Activated CD4-positive, alpha-beta T cell treated with anti-CD3 and anti-CD28 coated beads for 36 hours (primary cell): ENCODE data around the gene TEC. TPM values are rescaled to one million over a fixed set of nuclear protein-coding genes. Genes with fewer than 3 reads are reported as not detected.

Experiments used
- ATAC-seq: fragments of 200-7000 bp; cut with Tn5 transposase; one replicate; pipeline ENCODE4 v1.10.0; 2021; ENCODE audit warnings: mild to moderate bottlenecking, moderate library complexity
- CTCF ChIA-PET: fragments of 350-600 bp; sonication (Branson Sonifier 250); formaldehyde crosslinking; loops from one replicate; lab custom pipeline; 2021; ENCODE audit warnings: antibody characterized with exemption; lab: Charles Lee
- POLR2A ChIA-PET: fragments of 350-600 bp; sonication (Branson Sonifier 250); formaldehyde crosslinking; loops from one replicate; lab custom pipeline; 2021; ENCODE audit warnings: antibody characterized with exemption, inconsistent platforms; lab: Charles Lee
- DNase-seq: peaks from one replicate; pipeline ENCODE4 v3.0.0-alpha.2; 2020
- H3K27ac Mint-ChIP-seq: one replicate; pipeline ENCODE4 v1.8.0; 2021; ENCODE audit warnings: mixed read lengths
- H3K27me3 Mint-ChIP-seq: one replicate; pipeline ENCODE4 v1.8.0; 2021; ENCODE audit warnings: mixed read lengths
- H3K36me3 Mint-ChIP-seq: one replicate; pipeline ENCODE4 v1.8.0; 2021; ENCODE audit warnings: low read depth, mixed read lengths
- H3K4me1 Mint-ChIP-seq: one replicate; pipeline ENCODE4 v1.8.0; 2021; ENCODE audit warnings: mixed read lengths
- H3K4me3 Mint-ChIP-seq: one replicate; pipeline ENCODE4 v1.8.0; 2021; ENCODE audit warnings: mild to moderate bottlenecking, moderate library complexity, mixed read lengths
- H3K9me3 Mint-ChIP-seq: one replicate; pipeline ENCODE4 v1.8.0; 2021; ENCODE audit warnings: low read depth, mixed read lengths
- intact Hi-C, 2 experiments: fragments of 100-400 bp; cut with DNase I in 1 of 2; cut with micrococcal nuclease in 1 of 2; formaldehyde crosslinking; loops; one replicate each; pipeline versions ENCODE4 v1.14.2 to v1.15.1; 2022 to 2024; cut with DNase I, micrococcal nuclease
- total RNA-seq, 2 experiments: library from RNA; stranded (reverse); gene quantifications; one replicate each; pipeline ENCODE4 v1.2.3, GENCODE V29; 2021

The TEC gene
- total RNA-seq, 2 experiments from 2014 or later: 3.5 to 4.3 TPM

DNA sequence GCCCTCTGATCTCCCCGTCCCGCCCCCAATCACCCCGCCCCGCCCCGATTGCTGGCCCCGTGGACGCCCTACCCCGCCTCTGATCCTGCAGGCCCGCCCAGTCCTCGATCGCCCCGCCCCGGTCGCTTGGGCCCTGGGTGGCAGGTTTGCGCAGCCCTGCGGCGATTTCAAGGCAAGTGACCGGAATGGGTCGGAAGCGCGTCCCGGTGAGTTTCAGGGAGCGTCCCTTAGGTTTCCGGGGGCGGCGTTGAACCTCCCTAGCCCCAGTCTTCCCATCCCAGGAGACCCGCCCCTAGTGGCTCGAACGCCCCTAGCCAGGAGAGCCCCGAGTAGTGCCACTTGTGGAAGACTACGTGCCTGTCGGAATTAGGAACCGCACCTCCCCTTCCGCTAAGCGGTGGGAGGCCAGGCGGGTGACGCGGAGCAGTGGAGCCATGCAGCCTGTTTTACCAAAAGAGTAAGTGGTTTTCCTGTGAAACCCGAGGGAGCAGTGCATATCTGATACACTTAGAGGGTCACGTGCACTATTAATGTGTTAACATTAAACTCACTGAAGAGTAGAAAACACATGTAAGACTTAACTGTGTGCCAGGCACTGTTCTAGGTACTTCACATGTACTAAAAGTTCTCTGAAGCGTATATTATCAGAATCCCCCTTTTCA, 354 bp upstream of the TEC start:
- Mint-ChIP-seq H3K9me3 (no peaks in the 10 kb centered on the region), H3K36me3 (peaks cover 2% of the 10 kb centered on the region), H3K4me3 (peak overlapping the region; percentile 89), H3K4me1 (peaks cover 17% of the 10 kb centered on the region), H3K27ac (peak overlapping the region; percentile 93), H3K27me3 (no peaks in the 10 kb centered on the region)
- DNase-seq (peak; percentile 97), ATAC-seq (peak; percentile 95)
- POLR2A ChIA-PET: interaction anchor here (0.7 kb wide), 1 partner anchor 59 kb away, joined by 5 read pairs; no protein-coding TSS in a partner anchor
- CTCF ChIA-PET: interaction anchor here (0.9 to 1.8 kb wide), 4 partner anchors 20 to 226 kb away, joined by 3 to 5 read pairs (median 3); no protein-coding TSS in a partner anchor
- intact Hi-C loops: loop anchor here (1.0 to 2.0 kb wide), 10 partner anchors 71 to 639 kb away; partner anchors contain the start of genes SLAIN2 (in 2 of the 2), CNGA1 (in 1 of the 2), CORIN (in 1 of the 2) and FRYL (in 1 of the 2)

DNA sequence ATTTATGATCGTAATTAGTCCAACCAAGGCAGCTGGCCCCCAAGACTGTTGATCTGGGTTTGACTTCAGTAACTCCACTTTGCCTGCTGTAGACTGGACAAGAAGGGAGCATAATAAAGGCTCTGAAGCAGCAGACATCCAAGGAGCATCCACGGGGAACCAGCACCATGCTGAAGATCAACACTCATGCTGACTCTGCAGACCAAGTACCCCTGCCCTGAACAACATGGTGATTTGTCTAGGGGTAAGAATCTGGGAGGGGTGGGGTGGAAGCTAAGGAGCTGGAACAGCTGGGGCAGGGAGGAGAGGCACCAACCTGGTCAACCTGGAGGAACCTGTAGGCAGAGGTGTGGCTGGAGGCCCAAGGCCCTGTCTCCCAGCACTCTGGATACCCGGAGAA, 2.1 kb downstream of the TEC start:
- Mint-ChIP-seq H3K36me3 (peaks cover 2% of the 10 kb centered on the region), H3K9me3 (no peaks in the 10 kb centered on the region), H3K27me3 (no peaks in the 10 kb centered on the region), H3K27ac (no peak overlapping the region), H3K4me1 (peaks cover 17% of the 10 kb centered on the region), H3K4me3 (no peak overlapping the region)
- intact Hi-C loops: no loop called here
- CTCF ChIA-PET: no interaction called here
- DNase-seq: no peak
- ATAC-seq: no peak
- POLR2A ChIA-PET: no interaction called here

DNA sequence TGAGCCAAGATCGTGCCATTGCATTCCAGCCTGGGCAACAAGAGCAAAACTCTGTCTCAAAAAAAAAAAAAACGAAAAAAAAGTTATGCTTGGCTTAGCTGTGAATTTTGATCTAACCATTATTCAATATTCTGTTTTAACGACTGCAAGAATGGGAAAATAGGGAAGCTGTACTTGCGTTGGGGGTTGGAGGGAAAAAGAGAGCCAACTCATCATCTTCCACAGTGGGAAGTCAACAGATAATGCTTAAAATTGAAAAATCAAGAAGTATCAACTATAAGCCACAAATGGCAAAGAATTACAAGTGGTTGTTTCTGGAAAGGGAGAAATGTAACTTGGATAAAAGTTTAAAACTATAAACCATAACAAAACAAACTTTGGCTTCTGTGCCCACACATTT, 2.9 kb downstream of the TEC start:
- no peak overlapping the region for H3K4me3 Mint-ChIP-seq
- H3K36me3 Mint-ChIP-seq: peaks cover 2% of the 10 kb centered on the region
- no peak overlapping the region for H3K27ac Mint-ChIP-seq
- H3K9me3 Mint-ChIP-seq: no peaks in the 10 kb centered on the region
- peaks cover 18% of the 10 kb centered on the region for H3K4me1 Mint-ChIP-seq
- POLR2A ChIA-PET: no interaction called here
- DNase-seq (no peak), ATAC-seq (no peak)
- CTCF ChIA-PET: interaction anchor here (0.8 kb wide), 1 partner anchor 133 kb away, joined by 3 read pairs; no protein-coding TSS in a partner anchor
- intact Hi-C loops: no loop called here
- no peaks in the 10 kb centered on the region for H3K27me3 Mint-ChIP-seq

DNA sequence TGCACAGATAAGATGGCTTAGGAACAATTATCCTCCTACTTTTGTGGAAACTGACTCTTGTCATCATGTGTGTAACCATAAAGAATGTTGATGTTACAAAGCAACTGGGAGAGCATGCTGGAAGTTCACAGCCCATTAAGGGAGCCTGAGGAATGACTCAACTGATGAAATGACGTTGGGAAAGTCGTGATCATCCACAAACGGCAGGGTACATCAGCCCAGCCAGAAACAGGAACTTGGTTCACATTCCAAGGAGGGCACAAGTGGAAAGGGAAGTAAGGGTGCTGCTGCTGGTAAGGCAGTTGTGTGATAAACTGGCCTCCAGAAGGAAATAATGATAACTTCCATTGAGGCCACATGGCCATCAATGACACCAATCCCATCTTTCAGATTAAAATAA, 6.7 kb downstream of the TEC start:
- no peaks in the 10 kb centered on the region for H3K36me3 Mint-ChIP-seq
- intact Hi-C loops: no loop called here
- H3K4me3 Mint-ChIP-seq: no peak overlapping the region
- ATAC-seq (no peak), DNase-seq (no peak)
- H3K4me1 Mint-ChIP-seq: peaks cover 7% of the 10 kb centered on the region
- POLR2A ChIA-PET: no interaction called here
- no peaks in the 10 kb centered on the region for H3K27me3 Mint-ChIP-seq
- H3K9me3 Mint-ChIP-seq: no peaks in the 10 kb centered on the region
- H3K27ac Mint-ChIP-seq: no peak overlapping the region
- CTCF ChIA-PET: interaction anchor here (0.5 kb wide), 1 partner anchor 28 kb away, joined by 4 read pairs; no protein-coding TSS in a partner anchor

DNA sequence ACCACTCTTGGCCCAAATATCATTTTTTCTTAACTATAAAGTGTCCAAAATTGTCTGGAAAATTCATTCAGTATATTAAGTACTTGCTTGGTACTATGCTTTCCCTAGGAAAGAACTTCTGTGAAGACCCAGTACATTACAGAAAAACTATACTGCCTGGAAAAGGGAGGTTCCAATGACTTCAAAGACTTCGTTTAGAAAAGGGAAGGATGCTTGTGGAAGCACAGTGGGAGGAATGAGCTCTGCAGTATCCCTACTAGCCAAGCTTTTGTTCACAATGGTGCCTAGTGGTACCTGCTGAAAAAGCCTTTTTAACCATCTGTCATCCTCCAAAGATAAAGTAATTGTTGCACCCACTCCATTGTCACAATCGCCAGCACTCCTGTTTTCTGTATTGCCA, 7.2 kb downstream of the TEC start:
- POLR2A ChIA-PET: no interaction called here
- H3K27me3 Mint-ChIP-seq: no peaks in the 10 kb centered on the region
- no peaks in the 10 kb centered on the region for H3K9me3 Mint-ChIP-seq
- no peaks in the 10 kb centered on the region for H3K36me3 Mint-ChIP-seq
- no peak for DNase-seq
- H3K4me3 Mint-ChIP-seq: no peak overlapping the region
- ATAC-seq: no peak
- no peak overlapping the region for H3K27ac Mint-ChIP-seq
- peaks cover 7% of the 10 kb centered on the region for H3K4me1 Mint-ChIP-seq
- intact Hi-C loops: no loop called here
- CTCF ChIA-PET: interaction anchor here (0.5 to 0.7 kb wide), 2 partner anchors 29 to 173 kb away, joined by 3 to 4 read pairs; no protein-coding TSS in a partner anchor

DNA sequence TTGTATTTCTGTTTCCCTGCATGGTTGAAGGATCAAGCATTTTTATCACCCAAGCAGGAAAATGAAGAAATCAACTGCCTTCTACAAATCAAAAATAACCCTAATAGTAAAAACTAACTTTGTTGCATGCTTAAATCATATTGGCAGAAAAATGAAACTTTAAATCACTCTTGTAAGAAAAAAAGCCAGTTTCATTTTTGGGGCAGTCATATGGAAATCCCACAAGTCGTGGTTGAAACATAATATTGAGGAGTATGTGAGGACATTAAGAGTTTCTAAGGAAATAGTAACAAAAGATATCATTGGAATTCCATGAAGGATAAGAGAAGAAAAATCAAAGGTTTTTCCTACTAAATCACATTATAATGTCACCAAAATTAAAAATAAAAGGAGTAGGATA, 8.4 kb downstream of the TEC start:
- H3K27ac Mint-ChIP-seq: no peak overlapping the region
- CTCF ChIA-PET: interaction anchor here (0.7 to 1.0 kb wide), 2 partner anchors 16 to 432 kb away, joined by 3 to 5 read pairs; no protein-coding TSS in a partner anchor
- H3K36me3 Mint-ChIP-seq: no peaks in the 10 kb centered on the region
- no peak for DNase-seq
- intact Hi-C loops: no loop called here
- H3K9me3 Mint-ChIP-seq: no peaks in the 10 kb centered on the region
- H3K4me1 Mint-ChIP-seq: peaks cover 7% of the 10 kb centered on the region
- no peak overlapping the region for H3K4me3 Mint-ChIP-seq
- H3K27me3 Mint-ChIP-seq: no peaks in the 10 kb centered on the region
- no peak for ATAC-seq
- POLR2A ChIA-PET: no interaction called here

DNA sequence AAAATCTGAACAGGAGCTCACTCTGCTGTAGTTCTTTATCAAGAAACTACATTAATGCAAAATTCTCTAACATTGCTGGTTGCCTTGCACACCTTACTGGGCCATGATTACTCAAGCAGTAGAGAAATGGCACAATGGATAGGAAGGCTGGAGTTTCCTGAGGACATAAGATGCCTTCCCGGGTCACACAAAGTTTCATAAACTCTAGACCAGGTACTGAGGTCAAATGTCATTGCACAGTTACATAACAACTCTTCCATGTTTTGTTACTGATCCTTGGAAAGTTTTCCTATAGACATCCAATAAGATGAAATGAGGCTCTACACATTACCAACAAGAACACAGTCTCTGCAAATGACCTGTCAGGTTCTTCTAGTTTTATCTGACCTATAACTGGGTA, 9.9 kb downstream of the TEC start:
- no peaks in the 10 kb centered on the region for H3K9me3 Mint-ChIP-seq
- no peak overlapping the region for H3K27ac Mint-ChIP-seq
- peaks cover 7% of the 10 kb centered on the region for H3K4me1 Mint-ChIP-seq
- intact Hi-C loops: no loop called here
- no peak overlapping the region for H3K4me3 Mint-ChIP-seq
- ChIA-PET POLR2A (no interaction called here), CTCF (interaction anchor here (0.7 kb wide), 1 partner anchor 104 kb away, joined by 5 read pairs; no protein-coding TSS in a partner anchor)
- no peaks in the 10 kb centered on the region for H3K36me3 Mint-ChIP-seq
- ATAC-seq: no peak
- no peaks in the 10 kb centered on the region for H3K27me3 Mint-ChIP-seq
- DNase-seq: no peak

DNA sequence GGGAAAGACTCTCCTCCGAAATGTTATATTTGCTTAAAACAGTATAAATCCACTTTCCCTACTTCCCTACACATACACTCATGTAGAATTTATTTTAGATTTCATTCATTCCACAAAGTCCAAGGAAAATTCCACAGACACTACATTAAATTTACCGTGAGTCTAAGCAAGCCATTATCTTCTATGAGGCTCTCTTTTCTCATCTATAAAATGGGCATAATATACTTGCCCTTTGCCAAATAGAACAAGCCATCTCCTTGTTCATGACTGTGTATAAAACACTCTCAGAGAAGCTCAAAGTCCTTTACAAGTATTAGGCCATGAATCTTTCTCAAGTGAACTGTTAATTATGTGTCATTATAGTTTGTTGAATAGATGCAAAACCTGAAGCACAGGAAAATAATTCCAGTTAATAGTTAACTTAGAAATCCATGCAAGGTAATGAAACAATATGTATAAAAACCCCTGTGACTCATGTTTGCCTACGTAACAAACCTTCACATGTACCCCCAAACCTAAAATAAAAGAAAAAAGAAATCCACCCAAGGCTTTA, 10.7 kb downstream of the TEC start:
- Mint-ChIP-seq H3K36me3 (no peaks in the 10 kb centered on the region), H3K4me3 (no peak overlapping the region), H3K9me3 (no peaks in the 10 kb centered on the region), H3K4me1 (peaks cover 7% of the 10 kb centered on the region), H3K27me3 (no peaks in the 10 kb centered on the region), H3K27ac (no peak overlapping the region)
- CTCF ChIA-PET: no interaction called here
- intact Hi-C loops: no loop called here
- POLR2A ChIA-PET: no interaction called here
- ATAC-seq (no peak), DNase-seq (no peak)

DNA sequence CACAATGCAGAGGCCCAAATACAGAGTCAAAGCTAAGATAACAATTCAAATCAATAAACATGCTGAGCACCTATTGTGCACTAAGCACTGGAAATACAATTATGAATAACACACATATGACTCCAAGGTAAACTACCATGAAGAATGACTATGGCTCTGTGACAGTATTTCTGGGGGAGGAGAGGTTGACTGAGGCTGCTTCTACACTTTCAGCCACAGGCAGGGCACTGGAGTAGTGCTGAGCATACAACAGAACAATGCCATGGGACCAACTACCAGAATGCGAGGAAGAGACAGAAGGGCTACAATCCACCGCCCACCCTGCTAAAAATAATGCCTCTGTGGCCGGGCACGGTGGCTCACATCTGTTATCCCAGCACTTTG, 13.7 kb downstream of the TEC start:
- ATAC-seq: peak; percentile 60
- POLR2A ChIA-PET: no interaction called here
- CTCF ChIA-PET: no interaction called here

DNA sequence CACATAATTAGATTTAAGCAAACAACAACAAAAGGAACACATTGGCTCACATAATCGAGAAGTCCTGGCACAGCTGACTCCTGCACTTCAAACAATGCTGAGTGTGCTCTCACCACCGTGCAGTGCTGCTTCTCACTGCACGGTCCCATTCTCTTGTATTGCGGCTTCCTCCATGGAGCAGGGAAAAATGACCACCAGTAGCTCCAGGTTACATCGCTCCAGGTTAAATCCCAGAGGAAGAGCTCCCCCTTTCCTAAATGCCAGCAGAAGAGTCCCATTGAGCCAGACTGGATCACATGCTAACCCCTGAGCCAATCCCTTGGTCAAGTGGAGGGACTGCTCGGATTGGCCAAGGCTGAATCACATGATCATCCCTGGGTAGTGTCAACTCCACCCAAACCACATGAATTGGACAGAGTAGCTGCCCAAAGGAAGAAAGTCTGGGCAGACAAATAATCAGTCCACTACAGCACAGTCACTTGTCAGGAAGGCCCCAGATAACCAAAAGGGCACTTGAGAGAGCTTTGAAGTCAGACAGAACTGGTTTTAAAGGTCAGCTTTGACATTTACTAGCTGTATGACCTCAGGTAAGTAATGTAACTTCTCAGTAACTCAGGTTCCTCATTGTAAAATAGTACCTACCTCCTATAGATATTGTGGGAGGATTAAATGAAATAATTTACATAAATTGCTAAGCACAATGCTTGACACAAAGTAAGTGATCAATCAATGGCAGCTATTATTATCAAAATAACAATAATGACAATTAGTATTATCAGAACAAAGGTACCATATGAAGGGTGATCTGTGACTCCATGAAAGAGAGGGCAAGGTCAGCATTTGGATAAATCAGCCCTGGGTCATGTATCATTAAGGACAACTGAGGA, 14.3 kb downstream of the TEC start:
- H3K27me3 Mint-ChIP-seq: no peaks in the 10 kb centered on the region
- ChIA-PET POLR2A (no interaction called here), CTCF (interaction anchor here (0.7 kb wide), 1 partner anchor 690 kb away, joined by 4 read pairs; no protein-coding TSS in a partner anchor)
- H3K4me3 Mint-ChIP-seq: no peak overlapping the region
- intact Hi-C loops: no loop called here
- no peak for DNase-seq
- no peaks in the 10 kb centered on the region for H3K4me1 Mint-ChIP-seq
- ATAC-seq: no peak
- no peaks in the 10 kb centered on the region for H3K9me3 Mint-ChIP-seq
- H3K36me3 Mint-ChIP-seq: no peaks in the 10 kb centered on the region
- no peak overlapping the region for H3K27ac Mint-ChIP-seq

More for the DNA sequence above, 13.7 kb downstream of the TEC start:
- no peak for DNase-seq
- H3K27ac Mint-ChIP-seq: no peak overlapping the region
- no peaks in the 10 kb centered on the region for H3K27me3 Mint-ChIP-seq
- H3K9me3 Mint-ChIP-seq: no peaks in the 10 kb centered on the region
- H3K4me3 Mint-ChIP-seq: no peak overlapping the region
- H3K4me1 Mint-ChIP-seq: no peaks in the 10 kb centered on the region
- no peaks in the 10 kb centered on the region for H3K36me3 Mint-ChIP-seq
- intact Hi-C loops: no loop called here

DNA sequence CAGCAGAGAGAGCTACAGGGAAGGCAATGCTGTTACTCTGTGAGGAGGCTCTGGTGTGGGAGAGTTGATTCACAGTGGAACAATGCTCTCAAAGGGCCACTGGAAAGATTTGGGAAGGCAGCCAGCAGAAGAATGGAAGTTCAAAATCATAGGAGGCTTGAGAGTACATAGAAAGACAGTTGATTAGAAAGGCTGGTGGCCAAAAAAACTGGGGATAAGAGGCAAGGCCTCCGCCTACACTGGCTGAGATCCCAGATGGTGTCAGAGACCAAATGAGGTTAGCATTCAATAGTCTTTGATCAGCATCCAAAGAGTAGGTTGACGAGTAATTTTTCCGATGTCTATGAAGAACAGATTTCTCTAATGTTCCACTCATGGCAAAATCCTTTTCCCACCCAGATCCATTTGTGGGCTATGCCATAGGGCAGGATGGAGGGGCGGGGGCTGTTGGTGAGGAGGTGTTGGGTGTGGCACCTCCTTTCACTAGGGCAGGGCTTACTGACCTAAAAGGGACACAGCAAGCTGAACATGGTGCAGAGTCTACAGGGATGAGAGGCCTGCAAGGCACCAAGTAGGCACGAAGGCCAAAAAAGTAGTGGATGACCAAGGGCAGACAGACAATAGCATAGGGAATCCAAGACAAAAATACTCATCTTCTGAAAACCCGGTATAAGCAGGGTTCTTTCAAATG, 15.1 kb downstream of the TEC start:
- Mint-ChIP-seq H3K4me1 (no peaks in the 10 kb centered on the region), H3K27me3 (no peaks in the 10 kb centered on the region), H3K27ac (no peak overlapping the region), H3K9me3 (no peaks in the 10 kb centered on the region), H3K4me3 (no peak overlapping the region), H3K36me3 (no peaks in the 10 kb centered on the region)
- intact Hi-C loops: no loop called here
- DNase-seq: no peak
- ATAC-seq: no peak
- ChIA-PET POLR2A (no interaction called here), CTCF (interaction anchor here (0.6 to 0.7 kb wide), 2 partner anchors 133 to 690 kb away, joined by 3 to 4 read pairs; no protein-coding TSS in a partner anchor)
